GM18508 (cell line): Measurements from ENCODE around the gene RPL36A.

Experiments
- ATAC-seq: cut with Tn5 transposase; IDR thresholded peaks from one replicate; pipeline ENCODE4 v1.9.1; 2021; ENCODE audit warnings: moderate number of reproducible peaks; ENCODE audit not compliant: insufficient read depth, unreplicated experiment

RPL36A gene

GRCh38 chrX:101429934-101430333, 39.1 kb downstream of the RPL36A start:
- ATAC-seq = no peak

GRCh38 chrX:101430457-101431078, 39.8 kb downstream of the RPL36A start:
- ATAC-seq = peak; percentile 96

GRCh38 chrX:101442085-101442484, 51.3 kb downstream of the RPL36A start:
- ATAC-seq = no peak
